Mucosa of rectum (tissue), 2 donors: ENCODE results near the gene TNS3.

Source experiments
- H3K27ac ChIP-seq, 2 donors: one replicate each; pipeline ENCODE4 v1.7.0; 2013; ENCODE audit warnings: inconsistent platforms in 2 of 2, low read depth in 2 of 2, low read length in 2 of 2
- H3K27me3 ChIP-seq, 2 donors: one replicate each; pipeline ENCODE4 v1.7.0; 2013; ENCODE audit warnings: low read length in 2 of 2; ENCODE audit not compliant: control insufficient read depth in 2 of 2, insufficient read depth in 2 of 2
- H3K36me3 ChIP-seq, 2 donors: one replicate each; pipeline ENCODE4 v1.7.0; 2013; ENCODE audit warnings: low read length in 2 of 2; ENCODE audit not compliant: control insufficient read depth in 2 of 2, insufficient read depth in 2 of 2
- H3K4me1 ChIP-seq, 2 donors: one replicate each; pipeline ENCODE4 v1.7.0; 2013; ENCODE audit warnings: low read length in 2 of 2, mild to moderate bottlenecking in 1 of 2; ENCODE audit not compliant: control insufficient read depth in 2 of 2, insufficient read depth in 2 of 2
- H3K4me3 ChIP-seq, 2 donors: one replicate each; pipeline ENCODE4 v1.7.0; 2013; ENCODE audit warnings: low read length in 2 of 2
- H3K9ac ChIP-seq, 2 donors: one replicate each; pipeline ENCODE4 v1.7.0; 2013; ENCODE audit warnings: low read length in 2 of 2, low read depth in 1 of 2, mild to moderate bottlenecking in 1 of 2
- H3K9me3 ChIP-seq, 2 donors: one replicate each; pipeline ENCODE4 v1.7.0; 2013; ENCODE audit warnings: low read length in 2 of 2; ENCODE audit not compliant: control insufficient read depth in 2 of 2
- donor health status: healthy.
- donor health status: Normal muscosa, but diverticular disease.

The TNS3 gene

GRCh38 chr7:47352394-47352968, 229.4 kb downstream of the TNS3 start:
- Histone ChIP-seq H3K4me3 (no peak overlapping the region), H3K27me3 (no peaks in the 10 kb centered on the region), H3K9me3 (no peaks in the 10 kb centered on the region), H3K9ac (no peak overlapping the region), H3K36me3 (peaks cover 9 to 23% of the 10 kb centered on the region in 2 donors), H3K4me1 (peaks cover 24 to 25% of the 10 kb centered on the region in 2 donors), H3K27ac (no peak overlapping the region)

GRCh38 chr7:47351233-47352154, 230.4 kb downstream of the TNS3 start:
- Histone ChIP-seq H3K27ac (no peak overlapping the region), H3K9me3 (no peaks in the 10 kb centered on the region), H3K36me3 (peaks cover 10 to 29% of the 10 kb centered on the region in 2 donors), H3K4me3 (no peak overlapping the region), H3K4me1 (peaks cover 21 to 22% of the 10 kb centered on the region in 2 donors), H3K27me3 (no peaks in the 10 kb centered on the region), H3K9ac (no peak overlapping the region)

GRCh38 chr7:47350425-47350824, 231.5 kb downstream of the TNS3 start:
- Histone ChIP-seq H3K27ac (no peak overlapping the region), H3K4me3 (no peak overlapping the region), H3K36me3 (peaks cover 16 to 29% of the 10 kb centered on the region in 2 donors), H3K9ac (no peak overlapping the region), H3K4me1 (peaks cover 11 to 13% of the 10 kb centered on the region in 2 donors), H3K9me3 (no peaks in the 10 kb centered on the region), H3K27me3 (no peaks in the 10 kb centered on the region)

- H3K27ac ChIP-seq, result no peak overlapping the region
- H3K4me1 ChIP-seq, result peaks cover 2% of the 10 kb centered on the region in 2 donors
- H3K27me3 ChIP-seq, result no peaks in the 10 kb centered on the region
- no peaks in the 10 kb centered on the region for H3K9me3 ChIP-seq
- H3K36me3 ChIP-seq, result peaks cover 22 to 36% of the 10 kb centered on the region in 2 donors
- no peak overlapping the region for H3K9ac ChIP-seq
- H3K4me3 ChIP-seq, result no peak overlapping the region
Observed at GRCh38 chr7:47349401-47349800, 232.5 kb downstream of the TNS3 start.

GRCh38 chr7:47347816-47348385, 234.0 kb downstream of the TNS3 start:
- Histone ChIP-seq H3K9me3 (no peaks in the 10 kb centered on the region), H3K27ac (no peak overlapping the region), H3K4me1 (no peaks in the 10 kb centered on the region), H3K36me3 (peaks cover 36 to 41% of the 10 kb centered on the region in 2 donors), H3K27me3 (no peaks in the 10 kb centered on the region), H3K9ac (no peak overlapping the region), H3K4me3 (no peak overlapping the region)

GRCh38 chr7:47347346-47347745, 234.6 kb downstream of the TNS3 start:
- H3K4me3 ChIP-seq, result no peak overlapping the region
- no peaks in the 10 kb centered on the region for H3K4me1 ChIP-seq
- no peak overlapping the region for H3K9ac ChIP-seq
- no peak overlapping the region for H3K27ac ChIP-seq
- peaks cover 39 to 41% of the 10 kb centered on the region in 2 donors for H3K36me3 ChIP-seq
- no peaks in the 10 kb centered on the region for H3K27me3 ChIP-seq
- no peaks in the 10 kb centered on the region for H3K9me3 ChIP-seq

- Histone ChIP-seq H3K9me3 (no peaks in the 10 kb centered on the region), H3K36me3 (peaks cover 40 to 44% of the 10 kb centered on the region in 2 donors), H3K9ac (no peak overlapping the region), H3K27ac (no peak overlapping the region), H3K27me3 (no peaks in the 10 kb centered on the region), H3K4me1 (no peaks in the 10 kb centered on the region), H3K4me3 (no peak overlapping the region)
Observed at GRCh38 chr7:47346377-47346914, 235.5 kb downstream of the TNS3 start.

- Histone ChIP-seq H3K36me3 (peaks cover 37 to 44% of the 10 kb centered on the region in 2 donors), H3K27ac (no peak overlapping the region), H3K9me3 (no peaks in the 10 kb centered on the region), H3K4me1 (no peaks in the 10 kb centered on the region), H3K27me3 (no peaks in the 10 kb centered on the region), H3K4me3 (no peak overlapping the region), H3K9ac (no peak overlapping the region)
Observed at GRCh38 chr7:47345857-47346298, 236.0 kb downstream of the TNS3 start.

GRCh38 chr7:47344171-47344955, 237.5 kb downstream of the TNS3 start:
- H3K27ac ChIP-seq, result no peak overlapping the region
- no peaks in the 10 kb centered on the region for H3K9me3 ChIP-seq
- H3K27me3 ChIP-seq, result no peaks in the 10 kb centered on the region
- no peak overlapping the region for H3K4me3 ChIP-seq
- peaks cover 35 to 44% of the 10 kb centered on the region in 2 donors for H3K36me3 ChIP-seq
- H3K4me1 ChIP-seq, result no peaks in the 10 kb centered on the region
- no peak overlapping the region for H3K9ac ChIP-seq
